Measurements from ENCODE around the gene KIAA1328.

- TF ChIP-seq CTCF (IDR thresholded peaks at IDR 0.05) = no peak
- no peak for TF ChIP-seq POLR2A (IDR thresholded peaks at IDR 0.05)
These were observed 1.2 kb downstream of the KIAA1328 start for GRCh38 chr18:36830158-36830495.

All from heart left ventricle (tissue), 13 donors.